Naive thymus-derived CD8-positive, alpha-beta T cell (primary cell): ENCODE results near the gene CD300E. TPM values are rescaled to one million over a fixed set of nuclear protein-coding genes. Genes with fewer than 3 reads are reported as not detected.

ENCODE experiments used
- ATAC-seq, 2 donors: fragments of 150-1000 bp; cut with Tn5 transposase in 1 of 2; sonication (Bioruptor Pico), chemical (Tn5 transposase) in 1 of 2; 1 replicate in 1 of 2; 2 replicates in 1 of 2; pipeline ENCODE4 v1.10.0; 2021; ENCODE audit warnings: mild to moderate bottlenecking in 2 of 2, moderate library complexity in 2 of 2
- POLR2A ChIA-PET: fragments of 350-600 bp; sonication (Branson Sonifier 250); formaldehyde crosslinking; loops from one replicate; lab custom pipeline; 2021; ENCODE audit warnings: antibody characterized with exemption; lab: Charles Lee
- DNase-seq, 10 donors: peaks; one replicate each; pipeline versions ENCODE4 v3.0.0 to v3.0.0-alpha.2; 2020 to 2022
- H3K27ac Mint-ChIP-seq, 10 donors: one replicate each; pipeline ENCODE4 v1.8.0; 2020 to 2022; ENCODE audit warnings: mild to moderate bottlenecking in 10 of 10, mixed read lengths in 10 of 10, moderate library complexity in 4 of 10, inconsistent platforms in 1 of 10
- H3K27me3 Mint-ChIP-seq, 5 donors: one replicate each; pipeline ENCODE4 v1.8.0; 2021 to 2022; ENCODE audit warnings: mixed read lengths in 5 of 5
- H3K36me3 Mint-ChIP-seq, 3 donors: one replicate each; pipeline ENCODE4 v1.8.0; 2020 to 2022; ENCODE audit warnings: mixed read lengths in 3 of 3, mild to moderate bottlenecking in 2 of 3, inconsistent platforms in 1 of 3
- H3K4me1 Mint-ChIP-seq, 4 donors: one replicate each; pipeline ENCODE4 v1.8.0; 2021 to 2022; ENCODE audit warnings: mixed read lengths in 4 of 4
- H3K4me3 Mint-ChIP-seq, 10 donors: one replicate each; pipeline ENCODE4 v1.8.0; 2020 to 2022; ENCODE audit warnings: mild to moderate bottlenecking in 10 of 10, mixed read lengths in 10 of 10, moderate library complexity in 6 of 10, inconsistent platforms in 1 of 10
- H3K9me3 Mint-ChIP-seq, 9 donors: one replicate each; pipeline ENCODE4 v1.8.0; 2020 to 2022; ENCODE audit warnings: mixed read lengths in 9 of 9, mild to moderate bottlenecking in 3 of 9, inconsistent platforms in 1 of 9, moderate library complexity in 1 of 9
- polyA plus RNA-seq, 3 donors: library from polyadenylated mRNA; unstranded; fragments of 300-500 nt; fragmentation: Illumina TruSeq; gene quantifications; one replicate each; pipeline ENCODE4 v1.2.3, GENCODE V29; 2021
- total RNA-seq, 8 experiments: library from RNA in 2 of 8; stranded (reverse) in 2 of 8; gene quantifications; one replicate each; pipeline ENCODE4 v1.2.3 and lab custom pipeline; 2021 to 2026

The CD300E gene
- total and polyA plus RNA-seq, 5 experiments from 2014 or later = 0.06 TPM; not detected in 4

DNA sequence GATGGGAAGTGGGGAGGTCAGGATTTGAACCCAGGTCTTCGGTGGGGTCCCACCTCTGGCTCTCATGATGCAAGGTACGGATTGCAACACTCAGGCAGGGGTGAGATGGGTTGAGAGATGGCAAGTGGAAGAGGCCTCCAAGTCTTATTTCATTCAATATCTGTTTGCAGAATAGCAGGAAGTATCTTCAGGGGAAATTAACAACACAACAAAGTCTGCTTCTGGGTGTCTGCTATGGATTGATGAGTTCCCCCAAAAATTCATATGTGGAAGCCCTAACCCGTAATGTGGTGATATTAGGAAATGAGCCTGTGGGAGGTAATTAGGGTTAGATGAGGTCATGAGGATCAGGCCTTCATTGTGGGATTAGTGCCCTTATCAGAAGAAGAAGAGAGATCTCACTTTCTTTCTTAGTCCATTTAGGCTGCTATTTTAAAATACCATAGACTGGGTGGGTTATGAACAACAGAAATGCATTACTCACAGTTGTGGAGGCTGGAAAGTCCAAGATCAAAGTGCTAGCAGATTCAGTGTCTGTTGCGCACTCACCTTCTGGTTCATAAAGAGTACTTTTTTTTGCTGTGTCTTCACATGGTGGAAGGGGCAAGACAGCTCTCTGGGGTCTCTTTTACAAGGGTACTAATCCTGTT is 51.8 kb downstream of the CD300E start:
- DNase-seq (no peak), ATAC-seq (no peak)
- no peak overlapping the region for H3K27ac Mint-ChIP-seq
- POLR2A ChIA-PET = no interaction called here
- H3K27me3 Mint-ChIP-seq = peaks cover 24 to 32% (median 28%) of the 10 kb centered on the region in 5 donors
- peaks cover 0 to 3% (median 0%) of the 10 kb centered on the region in 3 donors for H3K36me3 Mint-ChIP-seq
- no peaks in the 10 kb centered on the region for H3K9me3 Mint-ChIP-seq
- no peak overlapping the region for H3K4me3 Mint-ChIP-seq
- peaks cover 5 to 11% (median 7%) of the 10 kb centered on the region in 4 donors for H3K4me1 Mint-ChIP-seq

DNA sequence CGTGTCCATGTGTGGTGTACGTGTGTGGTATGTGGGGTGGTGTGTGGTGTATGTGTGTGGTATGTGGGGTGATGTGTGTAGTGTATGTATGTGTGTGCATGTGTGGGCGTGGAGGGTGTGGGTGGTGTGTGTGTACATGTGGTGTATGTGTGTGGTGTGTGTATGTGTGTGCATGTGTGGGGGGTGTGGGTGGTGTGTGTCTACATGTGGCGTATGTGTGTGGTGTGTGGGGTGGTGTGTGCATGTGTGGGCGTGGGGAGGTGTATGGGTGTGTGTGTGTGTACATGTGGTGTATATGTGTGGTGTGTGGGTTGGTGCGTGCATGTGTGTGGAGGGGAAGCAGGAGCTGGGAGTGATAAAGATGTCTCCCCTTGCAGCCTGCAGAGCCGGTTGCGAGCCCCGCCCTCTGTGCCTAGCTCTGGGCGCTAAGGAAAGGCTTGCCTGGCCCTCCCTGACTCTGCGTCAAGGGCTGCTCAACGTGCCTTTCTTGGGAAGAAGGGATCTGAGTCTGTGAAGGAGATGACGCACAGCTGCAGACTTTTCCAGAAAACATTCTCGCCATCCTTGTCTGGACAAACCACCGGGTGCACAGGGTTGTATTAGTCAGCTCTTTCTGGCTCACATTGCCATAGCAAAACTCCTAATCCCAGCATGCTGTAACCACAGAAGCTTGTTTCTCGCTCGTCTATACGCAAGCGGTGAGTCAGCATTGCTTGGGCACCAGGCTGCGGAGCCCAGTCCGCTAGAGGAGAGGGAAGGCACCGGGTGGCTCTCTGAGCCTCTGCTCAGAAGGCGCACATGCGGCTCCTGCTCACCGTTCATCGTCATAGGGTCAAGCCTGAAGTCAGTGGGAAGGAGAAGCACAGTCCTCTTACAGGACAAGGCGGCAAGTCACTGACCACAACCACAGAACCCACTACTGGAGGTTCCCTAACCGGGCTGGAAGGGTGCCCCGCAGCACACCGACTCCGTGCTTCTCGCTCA is 54.2 kb downstream of the CD300E start:
- H3K27ac Mint-ChIP-seq = no peak overlapping the region
- ATAC-seq (no peak), DNase-seq (no peak)
- peaks cover 5 to 11% (median 7%) of the 10 kb centered on the region in 4 donors for H3K4me1 Mint-ChIP-seq
- H3K36me3 Mint-ChIP-seq = peaks cover 0 to 3% (median 0%) of the 10 kb centered on the region in 3 donors
- POLR2A ChIA-PET = no interaction called here
- no peaks in the 10 kb centered on the region for H3K9me3 Mint-ChIP-seq
- H3K4me3 Mint-ChIP-seq = no peak overlapping the region
- peaks cover 19 to 41% (median 32%) of the 10 kb centered on the region in 5 donors for H3K27me3 Mint-ChIP-seq

DNA sequence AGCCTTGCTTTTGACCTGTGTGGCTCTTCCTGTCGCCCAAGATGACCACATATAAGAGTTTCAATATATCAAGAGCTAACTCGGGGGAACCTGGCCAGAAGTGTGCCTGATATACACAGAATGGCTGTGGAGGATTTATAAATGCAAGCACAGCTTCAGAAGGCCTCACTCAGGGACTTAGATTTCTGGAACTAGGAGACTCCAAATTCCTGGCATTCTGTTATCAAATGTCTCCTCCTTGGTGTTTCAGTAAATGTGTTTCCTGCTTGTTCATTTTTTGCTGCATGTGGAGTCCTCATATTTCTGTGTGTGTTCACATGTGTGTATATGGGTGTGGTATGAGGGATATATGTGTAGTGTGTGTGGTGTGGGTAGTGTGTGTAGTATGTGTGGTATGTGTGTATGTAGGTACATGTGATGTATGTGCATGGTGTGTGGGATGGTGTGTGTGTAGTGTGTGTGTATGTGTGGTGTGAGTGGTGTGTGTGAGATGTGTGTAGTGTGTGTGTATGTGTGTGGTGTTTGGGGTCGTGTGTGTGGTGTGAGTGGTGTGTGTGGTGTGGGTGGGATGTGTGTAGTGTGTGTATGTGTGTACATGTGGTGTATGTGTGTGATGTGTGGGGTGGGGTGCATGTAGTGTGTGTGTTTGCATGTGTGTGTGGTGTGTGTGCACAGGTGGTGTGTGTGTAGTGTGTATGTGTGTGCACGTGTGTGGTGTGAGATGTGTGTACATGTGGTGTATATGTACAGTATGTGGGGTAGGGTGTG is 55.2 kb downstream of the CD300E start:
- H3K27me3 Mint-ChIP-seq = peaks cover 19 to 44% (median 32%) of the 10 kb centered on the region in 5 donors
- peak overlapping the region in 1 of 10 donors; percentile 79 for H3K27ac Mint-ChIP-seq
- peaks cover 0 to 3% (median 0%) of the 10 kb centered on the region in 3 donors for H3K36me3 Mint-ChIP-seq
- ATAC-seq (no peak), DNase-seq (no peak)
- H3K4me3 Mint-ChIP-seq = no peak overlapping the region
- H3K9me3 Mint-ChIP-seq = no peaks in the 10 kb centered on the region
- POLR2A ChIA-PET = no interaction called here
- H3K4me1 Mint-ChIP-seq = peaks cover 5 to 12% (median 8%) of the 10 kb centered on the region in 4 donors

DNA sequence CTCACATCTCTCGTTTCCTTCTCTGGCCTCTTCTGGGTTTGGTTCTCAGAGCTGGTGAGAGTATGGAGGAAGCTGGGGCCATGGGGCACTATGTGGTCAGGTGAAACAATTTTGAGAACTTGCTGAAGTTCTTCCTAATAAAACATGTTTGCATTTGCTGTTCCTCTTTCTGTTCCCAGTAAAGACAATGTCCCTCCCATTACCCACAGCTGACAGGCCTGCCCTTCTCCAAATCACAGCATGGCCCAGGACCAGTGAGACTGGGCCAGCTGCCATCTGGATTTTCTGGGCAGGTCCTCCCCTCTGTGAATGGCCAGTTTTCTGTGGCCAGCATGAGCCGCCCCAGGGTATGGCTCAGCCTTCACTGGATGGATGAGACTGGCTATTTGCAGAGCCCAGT is 56.1 kb downstream of the CD300E start, which contains the start of gene CD300H:
CD300H (minus strand) TSS at position 113 of the 400 bp plus-strand sequence.
- no peak within 1 kb of the TSS for H3K27ac Mint-ChIP-seq
- POLR2A ChIA-PET = no interaction called here
- H3K27me3 Mint-ChIP-seq = peaks cover 19 to 47% (median 32%) of the 10 kb centered on the region in 5 donors
- no peak for ATAC-seq
- peaks cover 5 to 14% (median 8%) of the 10 kb centered on the region in 4 donors for H3K4me1 Mint-ChIP-seq
- H3K36me3 Mint-ChIP-seq = peaks cover 0 to 3% (median 0%) of the 10 kb centered on the region in 3 donors
- peak within 1 kb of the TSS in 1 of 10 donors; percentile 57 for H3K4me3 Mint-ChIP-seq
- no peaks in the 10 kb centered on the region for H3K9me3 Mint-ChIP-seq
- DNase-seq = no peak

DNA sequence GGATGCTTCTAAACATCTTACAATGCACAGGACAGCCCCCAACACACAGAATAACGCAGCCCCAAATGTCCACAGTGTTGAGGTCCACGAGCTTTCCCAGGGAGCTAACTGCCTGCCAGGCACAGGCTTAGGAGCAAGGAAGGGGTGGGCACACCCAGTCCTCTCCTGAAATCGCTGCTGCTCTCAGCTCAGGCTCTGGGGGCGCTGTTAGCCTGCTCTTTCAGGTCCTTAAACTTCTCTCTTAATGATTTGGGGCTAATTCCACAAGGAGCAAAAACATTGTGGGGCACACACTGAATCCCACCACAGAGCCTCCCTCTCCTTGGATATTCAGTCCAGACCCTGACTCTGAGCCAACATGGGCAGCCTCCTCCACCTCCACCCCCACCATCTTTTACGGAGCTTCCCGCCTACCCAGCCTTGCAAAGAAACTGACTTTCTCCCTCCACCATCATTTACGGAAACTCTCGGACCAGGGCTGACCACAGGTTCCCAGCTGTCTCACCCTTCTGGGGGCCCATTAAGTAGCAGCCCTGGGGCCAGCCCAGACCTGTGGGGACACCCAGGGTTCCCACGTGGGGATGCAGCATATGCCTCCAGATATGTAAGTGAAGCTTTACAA is 57.3 kb downstream of the CD300E start:
- Mint-ChIP-seq H3K27ac (no peak overlapping the region), H3K36me3 (no peaks in the 10 kb centered on the region), H3K9me3 (no peaks in the 10 kb centered on the region), H3K4me1 (peaks cover 5 to 14% (median 12%) of the 10 kb centered on the region in 4 donors), H3K4me3 (peak overlapping the region in 1 of 10 donors; percentile 57), H3K27me3 (peaks cover 23 to 49% (median 32%) of the 10 kb centered on the region in 5 donors)
- ATAC-seq (peak in 1 of 2 donors; percentile 42), DNase-seq (peak in 4 of 10 donors; percentile 6 to 28 (median 20))
- POLR2A ChIA-PET = no interaction called here

DNA sequence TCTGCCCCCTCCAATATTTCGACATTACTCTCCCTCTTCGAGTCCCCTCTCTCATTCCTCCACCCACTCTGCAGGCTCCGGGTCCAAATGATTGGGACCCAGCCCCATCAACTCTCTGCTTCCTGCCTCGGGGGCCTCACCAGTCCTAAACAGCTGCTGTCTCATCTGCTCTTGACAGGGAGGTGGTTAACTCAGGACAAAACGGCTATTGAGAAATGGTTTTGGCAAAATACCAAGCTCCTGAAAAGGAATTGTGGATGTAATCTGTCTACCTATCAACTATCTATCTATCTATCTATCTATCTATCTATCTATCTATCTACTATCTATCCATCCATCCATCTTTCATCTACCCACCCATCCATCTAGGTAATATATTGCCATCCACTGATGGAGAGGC is 58.4 kb downstream of the CD300E start:
- H3K27me3 Mint-ChIP-seq = peaks cover 19 to 46% (median 26%) of the 10 kb centered on the region in 5 donors
- DNase-seq (no peak), ATAC-seq (no peak)
- H3K4me3 Mint-ChIP-seq = no peak overlapping the region
- POLR2A ChIA-PET = no interaction called here
- peaks cover 5 to 16% (median 12%) of the 10 kb centered on the region in 4 donors for H3K4me1 Mint-ChIP-seq
- no peaks in the 10 kb centered on the region for H3K9me3 Mint-ChIP-seq
- H3K27ac Mint-ChIP-seq = no peak overlapping the region
- H3K36me3 Mint-ChIP-seq = no peaks in the 10 kb centered on the region

DNA sequence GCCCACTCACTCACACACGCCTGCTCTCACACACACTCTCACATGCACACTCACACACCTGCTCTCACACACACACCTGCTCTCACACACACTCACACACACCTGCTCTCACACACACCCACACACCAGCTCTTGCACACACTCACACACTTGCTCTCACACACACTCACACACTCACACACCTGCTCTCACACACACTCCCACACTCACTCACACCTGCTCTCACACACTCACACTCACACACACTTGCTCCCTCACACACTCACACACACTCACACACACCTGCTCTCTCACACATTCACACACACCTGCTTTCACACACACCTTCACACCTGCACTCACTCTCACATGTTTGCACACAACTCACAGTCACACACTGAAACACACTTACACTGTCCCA is 60.2 kb downstream of the CD300E start:
- H3K27me3 Mint-ChIP-seq = peaks cover 9 to 37% (median 14%) of the 10 kb centered on the region in 5 donors
- H3K36me3 Mint-ChIP-seq = no peaks in the 10 kb centered on the region
- peaks cover 0 to 5% (median 0%) of the 10 kb centered on the region in 9 donors for H3K9me3 Mint-ChIP-seq
- H3K4me3 Mint-ChIP-seq = no peak overlapping the region
- POLR2A ChIA-PET = no interaction called here
- H3K27ac Mint-ChIP-seq = peak overlapping the region in 2 of 10 donors; percentile 36 to 73
- peak in 1 of 10 donors; percentile 8 for DNase-seq
- H3K4me1 Mint-ChIP-seq = peaks cover 13 to 22% (median 14%) of the 10 kb centered on the region in 4 donors
- no peak for ATAC-seq

DNA sequence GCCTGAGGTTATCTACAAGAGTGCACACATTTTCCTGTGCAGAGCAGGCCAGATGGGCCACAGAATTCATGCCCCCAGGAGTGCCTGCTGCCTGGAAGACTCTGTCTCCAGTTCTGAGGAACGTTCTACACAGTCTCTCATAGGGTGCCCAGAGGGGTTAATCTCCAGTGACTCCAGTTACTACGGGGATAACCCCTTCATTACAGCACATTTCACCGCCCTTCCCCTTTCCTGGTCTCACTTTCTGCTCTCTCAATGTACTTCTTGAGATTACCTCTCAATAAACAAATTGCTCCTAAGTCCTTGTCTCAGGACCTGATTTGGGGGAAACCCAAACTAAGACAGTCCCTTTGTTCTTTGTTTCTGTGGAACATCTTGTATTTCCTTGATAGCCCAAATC is 62.0 kb downstream of the CD300E start:
- peak overlapping the region in 2 of 10 donors; percentile 17 to 65 for H3K27ac Mint-ChIP-seq
- POLR2A ChIA-PET = no interaction called here
- H3K4me1 Mint-ChIP-seq = peaks cover 11 to 36% (median 12%) of the 10 kb centered on the region in 4 donors
- no peak for ATAC-seq
- H3K4me3 Mint-ChIP-seq = no peak overlapping the region
- peaks cover 0 to 26% (median 5%) of the 10 kb centered on the region in 5 donors for H3K27me3 Mint-ChIP-seq
- no peaks in the 10 kb centered on the region for H3K36me3 Mint-ChIP-seq
- H3K9me3 Mint-ChIP-seq = peaks cover 0 to 5% (median 0%) of the 10 kb centered on the region in 9 donors
- DNase-seq = no peak

Other genes with a start within 250 kb of the CD300E start
- gene GPRC5C, start 191.7 kb downstream of the CD300E start, total RNA-seq = not detected
- under 1 TPM in 1 of 3 donors, not detected in 2; 0.09 TPM for gene GPRC5C, start 191.7 kb downstream of the CD300E start, polyA plus RNA-seq
- 1 to 10 TPM; 5.9 to 6.3 TPM for gene CD300A, start 157.1 kb downstream of the CD300E start, total RNA-seq
- 10 to 100 TPM; 10.0 to 37.6 (median 14.1) TPM for gene CD300A, start 157.1 kb downstream of the CD300E start, polyA plus RNA-seq
- not detected for gene CD300LB, start 92.3 kb downstream of the CD300E start, total RNA-seq
- gene CD300LB, start 92.3 kb downstream of the CD300E start, polyA plus RNA-seq = under 1 TPM in 1 of 3 donors, not detected in 2; 0.22 TPM
- gene CD300C, start 77.6 kb downstream of the CD300E start, total RNA-seq = not detected
- under 1 TPM in 1 of 3 donors, not detected in 2; 0.11 TPM for gene CD300C, start 77.6 kb downstream of the CD300E start, polyA plus RNA-seq
- gene CD300H, start 56.2 kb downstream of the CD300E start, total RNA-seq = not detected
- gene CD300H, start 56.2 kb downstream of the CD300E start, polyA plus RNA-seq = not detected
- not detected for gene CD300LD, start 31.5 kb downstream of the CD300E start, total RNA-seq
- not detected for gene CD300LD, start 31.5 kb downstream of the CD300E start, polyA plus RNA-seq
- gene CD300LF, start 89.2 kb upstream of the CD300E start, total RNA-seq = under 1 TPM in 1 of 2 experiments, not detected in 1; 0.36 TPM
- not detected for gene CD300LF, start 89.2 kb upstream of the CD300E start, polyA plus RNA-seq
- 10 to 100 TPM; 34.0 to 35.9 TPM for gene RAB37, start 113.5 kb upstream of the CD300E start, total RNA-seq
- gene RAB37, start 113.5 kb upstream of the CD300E start, polyA plus RNA-seq = 100 to 1,000 TPM in 1 of 3 donors, 10 to 100 TPM in 2; 55.3 to 108 (median 76.0) TPM
- 100 to 1,000 TPM; 158 to 164 TPM for gene NHERF1, start 124.9 kb upstream of the CD300E start, total RNA-seq
- 100 to 1,000 TPM; 277 to 351 (median 324) TPM for gene NHERF1, start 124.9 kb upstream of the CD300E start, polyA plus RNA-seq
- gene NAT9, start 152.6 kb upstream of the CD300E start, total RNA-seq = 10 to 100 TPM; 66.5 to 71.5 TPM
- gene NAT9, start 152.6 kb upstream of the CD300E start, polyA plus RNA-seq = 10 to 100 TPM in 2 of 3 donors, 1 to 10 TPM in 1; 9.8 to 28.3 (median 20.2) TPM
- gene GRIN2C, start 236.1 kb upstream of the CD300E start, total RNA-seq = under 1 TPM in 1 of 2 experiments, not detected in 1; 0.08 TPM
- gene GRIN2C, start 236.1 kb upstream of the CD300E start, polyA plus RNA-seq = under 1 TPM in 1 of 3 donors, not detected in 2; 0.08 TPM
- 10 to 100 TPM; 10.7 to 12.7 TPM for gene FDXR, start 249.3 kb upstream of the CD300E start, total RNA-seq
- 1 to 10 TPM; 3.9 to 7.2 (median 4.2) TPM for gene FDXR, start 249.3 kb upstream of the CD300E start, polyA plus RNA-seq